Immature natural killer cell (primary cell): ENCODE results near the gene LEP. TPM values are rescaled to one million over a fixed set of nuclear protein-coding genes. Genes with fewer than 3 reads are reported as not detected.
"Not testable (repeated sequence)": the region's sequence is repeated elsewhere in the genome, so short reads cannot be mapped to it uniquely, and the experiment has no call there.

Source experiments
- DNase-seq, 3 donors: peaks; one replicate each; pipeline ENCODE4 v3.0.0; 2022; ENCODE audit warnings: mixed read lengths in 1 of 3
- H3K27ac Mint-ChIP-seq, 6 donors: one replicate each; pipeline ENCODE4 v1.8.0; 2020; ENCODE audit warnings: mixed read lengths in 6 of 6, mild to moderate bottlenecking in 5 of 6, inconsistent platforms in 4 of 6, moderate library complexity in 3 of 6
- H3K27me3 Mint-ChIP-seq, 3 donors: one replicate each; pipeline ENCODE4 v1.8.0; 2020 to 2021; ENCODE audit warnings: low read depth in 3 of 3, mild to moderate bottlenecking in 3 of 3, mixed read lengths in 3 of 3, moderate library complexity in 3 of 3, inconsistent platforms in 1 of 3
- H3K36me3 Mint-ChIP-seq, 3 donors: one replicate each; pipeline ENCODE4 v1.8.0; 2020; ENCODE audit warnings: mixed read lengths in 3 of 3, inconsistent platforms in 2 of 3, mild to moderate bottlenecking in 2 of 3
- H3K4me1 Mint-ChIP-seq, 2 donors: one replicate each; pipeline ENCODE4 v1.8.0; 2020; ENCODE audit warnings: inconsistent platforms in 2 of 2, mild to moderate bottlenecking in 2 of 2, mixed read lengths in 2 of 2, moderate library complexity in 1 of 2
- H3K4me3 Mint-ChIP-seq, 5 donors: one replicate each; pipeline ENCODE4 v1.8.0; 2020; ENCODE audit warnings: mild to moderate bottlenecking in 5 of 5, mixed read lengths in 5 of 5, inconsistent platforms in 3 of 5, moderate library complexity in 3 of 5
- H3K9me3 Mint-ChIP-seq, 6 donors: one replicate each; pipeline ENCODE4 v1.8.0; 2020; ENCODE audit warnings: mild to moderate bottlenecking in 6 of 6, mixed read lengths in 6 of 6, inconsistent platforms in 4 of 6, moderate library complexity in 3 of 6
- polyA plus RNA-seq, 3 donors: library from polyadenylated mRNA; unstranded; fragments of 300-500 nt; fragmentation: Illumina TruSeq; gene quantifications; one replicate each; pipeline ENCODE4 v1.2.3, GENCODE V29; 2021

The LEP gene
- polyA plus RNA-seq, 3 donors from 2014 or later: not detected

DNA sequence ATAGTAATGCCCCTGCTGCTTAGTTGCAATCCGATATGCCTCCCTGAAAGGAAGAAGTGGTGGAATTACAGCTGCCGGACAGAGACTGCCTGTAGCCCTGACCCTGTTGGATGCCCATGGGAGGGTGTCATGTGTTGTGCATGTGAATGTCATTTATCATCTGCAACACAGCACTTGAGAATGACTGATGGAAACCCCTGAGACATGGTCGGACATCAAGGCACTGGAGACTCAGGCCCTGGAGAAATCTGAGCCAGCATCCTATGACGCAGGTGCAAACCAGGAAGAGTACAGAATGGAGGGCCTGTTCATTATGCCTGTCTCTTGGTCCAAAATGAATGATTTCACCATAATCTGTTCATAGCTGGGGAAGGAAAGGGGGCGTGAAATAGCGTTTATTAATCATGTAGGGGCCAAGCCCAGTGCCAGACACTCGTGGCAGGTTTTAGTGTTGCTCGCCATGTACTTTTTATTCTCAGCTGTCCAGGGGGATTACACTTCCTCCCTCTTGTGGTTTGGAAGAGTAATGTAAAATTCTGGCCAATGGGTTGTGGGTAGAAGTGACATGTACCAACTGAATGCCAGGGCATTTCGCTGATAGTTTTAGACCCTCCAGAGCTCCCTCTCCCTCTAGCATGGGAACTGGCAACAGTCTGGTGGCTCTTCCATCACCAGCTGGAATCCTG, 23.0 kb upstream of the LEP start:
- Mint-ChIP-seq H3K36me3 (peaks cover 0 to 3% (median 0%) of the 10 kb centered on the region in 3 donors), H3K27ac (no peak overlapping the region), H3K9me3 (no peaks in the 10 kb centered on the region), H3K27me3 (peaks cover 0 to 4% (median 1%) of the 10 kb centered on the region in 3 donors), H3K4me1 (peaks cover 11 to 12% of the 10 kb centered on the region in 2 donors), H3K4me3 (no peak overlapping the region)
- DNase-seq: no peak

DNA sequence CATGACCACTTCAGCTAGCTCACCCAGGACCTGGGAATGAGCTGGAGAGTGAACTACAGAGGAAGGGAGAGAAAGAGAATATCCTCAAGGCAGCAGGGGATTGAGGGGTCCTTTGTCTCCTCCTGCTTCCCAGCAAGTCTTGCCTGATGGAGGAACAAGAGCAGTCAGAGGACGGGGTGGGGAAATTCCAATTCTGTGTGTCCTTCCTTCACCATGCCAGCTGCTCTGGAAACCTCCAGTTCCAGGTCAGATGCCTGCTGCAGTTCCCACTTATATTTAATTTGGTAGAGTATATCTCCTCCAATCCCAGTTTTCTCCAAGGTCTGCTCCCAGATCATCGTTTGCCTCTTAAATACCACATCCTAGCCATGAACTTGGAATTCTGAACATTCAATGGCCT, 21.4 kb upstream of the LEP start:
- Mint-ChIP-seq H3K27ac (no peak overlapping the region), H3K4me3 (no peak overlapping the region), H3K4me1 (peaks cover 14 to 21% of the 10 kb centered on the region in 2 donors), H3K9me3 (no peaks in the 10 kb centered on the region), H3K27me3 (peaks cover 0 to 5% (median 2%) of the 10 kb centered on the region in 3 donors), H3K36me3 (peaks cover 0 to 3% (median 0%) of the 10 kb centered on the region in 3 donors)
- no peak for DNase-seq

DNA sequence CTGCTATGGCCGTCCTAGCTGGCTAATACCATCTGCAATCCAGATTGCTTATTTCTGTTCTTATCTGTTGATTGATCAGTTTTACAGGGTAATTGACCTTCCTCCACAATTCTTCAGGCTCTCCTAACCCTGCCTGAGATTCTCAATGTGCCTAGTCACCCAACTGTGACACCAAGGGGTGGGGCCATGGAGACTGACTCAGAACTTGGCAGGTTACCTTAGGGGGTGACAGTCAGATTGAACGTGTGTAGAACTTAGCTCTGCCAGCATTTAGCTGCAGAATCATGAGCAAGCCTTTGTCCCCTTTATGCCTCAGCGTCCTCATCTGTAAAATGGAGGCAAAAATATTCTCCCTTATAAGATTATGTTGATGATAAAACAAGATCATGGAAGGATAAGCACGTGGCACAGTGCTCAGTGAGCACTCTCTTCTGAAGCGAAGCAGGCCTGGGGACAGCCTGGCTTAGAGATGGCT, 19.1 kb upstream of the LEP start:
- H3K27ac Mint-ChIP-seq: peak overlapping the region in 1 of 6 donors; percentile 23
- H3K4me1 Mint-ChIP-seq: peaks cover 14 to 21% of the 10 kb centered on the region in 2 donors
- H3K9me3 Mint-ChIP-seq: no peaks in the 10 kb centered on the region
- peaks cover 0 to 3% (median 0%) of the 10 kb centered on the region in 3 donors for H3K36me3 Mint-ChIP-seq
- H3K27me3 Mint-ChIP-seq: peaks cover 2 to 12% (median 4%) of the 10 kb centered on the region in 3 donors
- no peak overlapping the region for H3K4me3 Mint-ChIP-seq
- no peak for DNase-seq

DNA sequence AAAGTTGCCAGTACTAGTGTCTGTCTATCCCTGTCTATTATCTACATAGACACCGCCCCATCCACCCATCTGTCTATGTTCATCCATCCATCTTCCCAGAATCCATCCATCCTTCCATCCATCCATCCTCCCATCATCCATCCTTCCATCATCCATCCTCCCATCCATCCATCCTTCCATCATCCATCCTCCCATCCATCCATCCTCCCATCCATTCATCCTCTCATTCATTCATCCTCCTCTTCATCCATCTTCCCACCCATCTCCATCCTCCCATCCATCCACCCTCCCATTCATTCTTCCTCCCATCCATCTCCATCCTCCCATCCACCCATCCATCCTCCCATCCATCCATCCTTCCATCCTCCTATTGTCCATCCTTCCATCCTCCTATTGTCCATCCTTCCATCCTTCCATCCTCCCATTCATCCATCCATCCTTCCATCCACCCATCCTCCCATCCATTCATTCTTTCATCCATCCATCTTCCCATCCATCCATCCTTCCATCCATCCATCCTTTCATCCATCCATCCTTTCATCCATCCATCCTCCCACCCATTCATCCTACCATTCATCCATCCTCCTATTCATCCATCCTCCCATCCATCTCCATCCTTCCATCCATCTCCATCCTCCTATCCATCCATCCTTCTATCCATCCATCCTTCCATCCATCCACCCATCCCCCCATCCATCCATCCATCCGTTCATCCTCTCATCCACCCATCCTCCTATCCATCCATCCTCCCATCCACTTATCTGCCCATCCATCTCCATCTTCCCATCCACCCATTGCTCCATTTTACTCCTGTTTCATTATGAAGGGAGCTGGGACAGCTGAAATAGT, 14.7 kb upstream of the LEP start:
- Mint-ChIP-seq H3K4me3 (no peak overlapping the region), H3K27me3 (peaks cover 2 to 16% (median 4%) of the 10 kb centered on the region in 3 donors), H3K36me3 (no peaks in the 10 kb centered on the region), H3K27ac (no peak overlapping the region), H3K9me3 (no peaks in the 10 kb centered on the region), H3K4me1 (peaks cover 14 to 21% of the 10 kb centered on the region in 2 donors)
- DNase-seq: no peak

DNA sequence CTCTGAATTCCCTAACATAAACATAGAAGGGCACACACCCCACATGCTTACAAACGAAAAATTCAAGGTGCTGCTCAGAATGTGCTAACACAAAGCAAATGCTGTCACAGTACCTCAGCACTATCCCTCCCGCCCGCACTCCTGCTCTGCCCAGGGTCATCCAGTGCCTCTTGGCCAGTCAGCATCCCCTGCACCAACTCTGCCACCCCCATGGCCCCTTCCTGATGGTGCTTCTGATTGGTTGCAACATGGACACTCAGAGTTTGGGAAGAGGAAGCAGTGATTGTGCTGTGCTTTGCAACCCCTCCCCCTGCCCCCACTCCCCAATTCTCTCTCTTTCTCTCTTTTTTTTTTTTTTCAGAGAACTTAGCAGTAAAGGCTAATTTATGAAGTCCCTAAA, 13.8 kb upstream of the LEP start:
- Mint-ChIP-seq H3K4me1 (peaks cover 12 to 16% of the 10 kb centered on the region in 2 donors), H3K27ac (no peak overlapping the region), H3K27me3 (peaks cover 2 to 12% (median 4%) of the 10 kb centered on the region in 3 donors), H3K4me3 (no peak overlapping the region), H3K9me3 (no peaks in the 10 kb centered on the region), H3K36me3 (no peaks in the 10 kb centered on the region)
- DNase-seq: no peak

DNA sequence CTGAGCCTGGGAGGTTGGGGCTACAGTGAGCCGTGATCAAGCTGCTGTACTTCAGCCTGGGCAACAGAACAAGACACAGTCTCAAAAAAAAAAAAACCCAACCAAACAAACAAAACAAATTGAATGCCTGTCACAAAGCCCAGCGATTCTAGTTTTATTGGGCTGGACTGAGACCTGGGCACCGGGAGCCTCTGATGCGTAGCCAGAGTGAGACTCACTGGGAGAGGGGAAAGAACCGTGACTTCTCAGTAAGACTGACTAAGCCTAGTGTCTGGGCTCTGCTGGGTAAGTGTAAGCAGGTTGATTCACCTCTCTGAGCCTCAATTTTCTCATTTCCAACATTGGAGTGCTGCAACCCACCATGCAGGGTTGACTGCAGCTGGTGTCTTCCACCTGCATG, 10.1 kb upstream of the LEP start:
- no peak overlapping the region for H3K4me3 Mint-ChIP-seq
- H3K27me3 Mint-ChIP-seq: peaks cover 3 to 7% (median 4%) of the 10 kb centered on the region in 3 donors
- H3K36me3 Mint-ChIP-seq: no peaks in the 10 kb centered on the region
- peaks cover 1 to 2% of the 10 kb centered on the region in 2 donors for H3K4me1 Mint-ChIP-seq
- no peaks in the 10 kb centered on the region for H3K9me3 Mint-ChIP-seq
- no peak for DNase-seq
- no peak overlapping the region for H3K27ac Mint-ChIP-seq

DNA sequence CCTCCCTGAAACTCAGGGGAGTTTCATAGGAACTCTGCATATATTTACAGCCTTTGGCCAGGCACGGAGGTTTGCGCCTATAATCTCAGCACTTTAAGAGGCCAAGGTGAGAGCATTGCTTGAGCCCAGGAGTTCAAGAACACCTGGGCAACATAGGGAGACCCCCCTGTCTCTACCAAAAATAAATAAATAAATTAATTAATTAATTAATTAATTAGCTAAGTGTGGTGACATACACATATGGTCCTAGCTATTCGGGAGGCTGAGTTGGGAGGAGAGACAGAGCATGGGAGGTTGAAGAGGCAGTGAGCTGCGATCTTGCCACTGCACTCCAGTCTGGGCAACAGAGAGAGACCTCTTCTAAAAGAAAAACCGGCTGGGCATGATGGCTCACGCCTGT, 9.4 kb upstream of the LEP start:
- DNase-seq: no peak
- peaks cover 2 to 6% (median 3%) of the 10 kb centered on the region in 3 donors for H3K27me3 Mint-ChIP-seq
- no peaks in the 10 kb centered on the region for H3K36me3 Mint-ChIP-seq
- peaks cover 7 to 8% of the 10 kb centered on the region in 2 donors for H3K4me1 Mint-ChIP-seq
- H3K9me3 Mint-ChIP-seq: no peaks in the 10 kb centered on the region
- H3K4me3 Mint-ChIP-seq: no peak overlapping the region
- H3K27ac Mint-ChIP-seq: peak overlapping the region in 1 of 6 donors; percentile 14

DNA sequence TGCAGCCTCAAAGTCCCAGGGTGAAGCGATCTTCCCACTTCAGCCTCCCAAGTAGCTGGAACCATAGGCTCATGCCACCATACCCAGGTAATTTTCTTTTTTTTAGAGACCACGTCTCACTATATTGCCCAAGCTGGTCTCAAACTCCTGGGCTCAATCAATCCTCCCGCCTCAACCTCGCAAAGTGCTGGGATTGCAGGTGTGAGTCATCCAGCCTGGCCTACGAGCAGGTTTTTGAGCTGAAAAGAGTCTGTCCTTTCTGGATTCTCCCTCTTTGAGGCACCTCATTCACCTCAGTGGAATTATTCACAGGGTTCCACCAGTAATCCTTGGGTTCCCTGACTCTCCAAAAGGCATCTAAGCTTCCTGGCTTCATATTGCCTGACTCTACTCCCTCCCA, 7.6 kb upstream of the LEP start:
- no peak overlapping the region for H3K27ac Mint-ChIP-seq
- no peak overlapping the region for H3K4me3 Mint-ChIP-seq
- peaks cover 0 to 2% (median 0%) of the 10 kb centered on the region in 3 donors for H3K36me3 Mint-ChIP-seq
- peaks cover 0 to 4% (median under 1%) of the 10 kb centered on the region in 6 donors for H3K9me3 Mint-ChIP-seq
- peaks cover 2 to 7% (median 3%) of the 10 kb centered on the region in 3 donors for H3K27me3 Mint-ChIP-seq
- H3K4me1 Mint-ChIP-seq: peaks cover 15 to 18% of the 10 kb centered on the region in 2 donors
- DNase-seq: no peak

DNA sequence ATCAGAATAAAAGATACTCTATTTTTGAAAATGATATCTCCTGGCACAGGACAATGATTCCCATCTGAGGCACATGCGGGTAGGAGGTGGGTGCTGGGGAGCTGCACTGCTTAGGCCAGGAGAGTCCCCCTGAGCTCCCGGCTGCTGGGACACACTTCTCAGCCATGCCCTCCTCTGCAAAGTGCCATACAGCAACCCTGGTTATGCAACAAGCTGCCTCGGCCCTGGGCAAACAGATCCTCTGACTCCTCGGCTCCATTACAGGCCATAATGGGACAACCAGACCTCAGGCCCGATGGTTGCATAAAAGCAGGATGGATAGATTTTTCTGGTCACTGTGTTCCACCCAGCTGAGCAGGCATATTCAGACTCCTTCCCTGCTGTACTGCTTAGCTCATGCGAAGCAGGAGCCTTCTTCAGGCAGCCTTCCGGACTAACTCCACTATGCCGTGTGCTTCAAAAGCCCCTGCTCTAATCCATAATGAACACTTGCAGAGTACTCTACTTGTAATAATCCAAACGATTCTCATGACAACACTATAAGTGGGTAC, 6.5 kb upstream of the LEP start:
- Mint-ChIP-seq H3K36me3 (peaks cover 0 to 7% (median 3%) of the 10 kb centered on the region in 3 donors), H3K4me1 (peaks cover 15 to 18% of the 10 kb centered on the region in 2 donors), H3K27me3 (peaks cover 2 to 6% (median 3%) of the 10 kb centered on the region in 3 donors), H3K9me3 (peaks cover 4 to 15% (median 8%) of the 10 kb centered on the region in 6 donors), H3K4me3 (no peak overlapping the region), H3K27ac (peak overlapping the region in 1 of 6 donors; percentile 6)
- DNase-seq: no peak

DNA sequence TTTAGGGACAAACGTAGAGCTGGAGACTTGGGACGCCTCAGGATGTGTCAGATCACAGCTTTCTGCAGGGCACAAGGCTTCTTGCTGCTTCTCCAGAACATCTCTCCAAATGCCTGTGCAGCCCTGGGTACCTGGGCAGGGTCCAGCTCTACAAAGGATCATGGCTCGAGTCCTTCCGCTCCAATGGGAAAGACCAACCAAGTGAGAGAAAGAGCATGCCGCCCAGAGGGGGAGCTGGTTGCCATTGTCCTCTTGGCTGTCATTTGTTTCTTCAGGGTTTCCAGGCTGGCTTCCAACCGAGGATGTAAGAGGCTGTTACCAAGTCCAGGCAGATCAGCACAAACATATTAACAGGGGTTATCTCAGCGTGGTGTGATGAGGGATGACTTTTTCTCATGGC, 5.6 kb upstream of the LEP start:
- peaks cover 3 to 9% (median 5%) of the 10 kb centered on the region in 3 donors for H3K27me3 Mint-ChIP-seq
- H3K4me1 Mint-ChIP-seq: peaks cover 15 to 18% of the 10 kb centered on the region in 2 donors
- H3K4me3 Mint-ChIP-seq: no peak overlapping the region
- DNase-seq: no peak
- H3K27ac Mint-ChIP-seq: no peak overlapping the region
- peaks cover 0 to 7% (median 4%) of the 10 kb centered on the region in 3 donors for H3K36me3 Mint-ChIP-seq
- H3K9me3 Mint-ChIP-seq: peaks cover 6 to 17% (median 13%) of the 10 kb centered on the region in 6 donors

DNA sequence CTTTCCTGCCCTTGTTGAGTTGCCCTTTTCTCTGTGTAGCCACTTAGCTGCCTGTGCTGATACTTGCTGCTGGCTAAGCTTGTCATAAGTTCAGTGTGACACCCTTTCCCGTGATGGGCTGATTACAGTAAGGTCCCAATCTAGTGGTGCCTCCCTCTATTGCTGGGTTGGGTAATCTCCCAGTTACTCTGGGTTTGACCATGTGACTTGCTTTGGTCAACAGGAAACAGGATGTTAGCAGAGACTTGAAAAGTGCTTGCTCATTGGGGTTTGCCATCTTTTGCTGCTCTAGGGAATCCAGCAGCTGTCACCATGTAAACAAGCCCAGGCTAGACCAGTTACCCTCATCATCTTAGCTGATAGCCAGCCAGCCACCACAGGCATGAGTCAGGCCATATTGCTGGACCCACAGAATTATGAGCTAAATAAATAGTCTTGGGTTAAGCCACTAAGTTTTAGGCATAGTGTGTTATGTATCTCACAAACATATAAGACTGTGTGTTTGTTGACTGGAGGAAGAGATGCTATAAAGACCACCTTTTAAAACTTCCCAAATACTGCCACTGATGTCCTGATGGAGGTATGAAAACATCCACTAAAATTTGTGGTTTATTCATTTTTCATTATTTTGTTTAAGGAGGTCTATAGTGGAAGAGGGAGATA, 4.0 kb upstream of the LEP start:
- Mint-ChIP-seq H3K4me3 (peak overlapping the region in 3 of 5 donors; percentile 0 to 15 (median 0)), H3K27me3 (peaks cover 3 to 9% (median 6%) of the 10 kb centered on the region in 3 donors), H3K36me3 (peaks cover 0 to 7% (median 4%) of the 10 kb centered on the region in 3 donors), H3K27ac (peak overlapping the region; percentile 27 to 71 (median 40)), H3K4me1 (peaks cover 15 to 18% of the 10 kb centered on the region in 2 donors), H3K9me3 (peaks cover 6 to 17% (median 14%) of the 10 kb centered on the region in 6 donors)
- peak; percentile 15 to 63 (median 44) for DNase-seq

DNA sequence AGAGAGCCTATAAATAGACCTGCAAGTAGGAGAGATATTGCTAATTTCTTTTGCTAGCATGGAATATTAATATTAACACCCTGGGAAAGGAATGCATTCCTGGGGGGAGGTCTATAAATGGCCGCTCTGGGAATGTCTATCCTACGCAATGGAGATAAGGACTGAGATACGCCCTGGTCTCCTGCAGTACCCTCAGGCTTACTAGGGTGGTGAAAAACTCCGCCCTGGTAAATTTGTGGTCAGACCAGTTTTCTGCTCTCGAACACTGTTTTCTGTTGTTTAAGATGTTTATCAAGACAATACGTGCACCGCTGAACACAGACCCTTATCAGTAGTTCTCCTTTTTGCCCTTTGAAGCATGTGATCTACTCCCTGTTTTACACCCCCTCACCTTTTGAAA, 1.9 kb upstream of the LEP start:
- not testable (repeated sequence) for H3K36me3 Mint-ChIP-seq, H3K27me3 Mint-ChIP-seq, DNase-seq, H3K27ac Mint-ChIP-seq, H3K4me3 Mint-ChIP-seq
- Mint-ChIP-seq H3K9me3 (peaks cover 6 to 17% (median 14%) of the 10 kb centered on the region in 6 donors), H3K4me1 (peaks cover 15 to 18% of the 10 kb centered on the region in 2 donors)

DNA sequence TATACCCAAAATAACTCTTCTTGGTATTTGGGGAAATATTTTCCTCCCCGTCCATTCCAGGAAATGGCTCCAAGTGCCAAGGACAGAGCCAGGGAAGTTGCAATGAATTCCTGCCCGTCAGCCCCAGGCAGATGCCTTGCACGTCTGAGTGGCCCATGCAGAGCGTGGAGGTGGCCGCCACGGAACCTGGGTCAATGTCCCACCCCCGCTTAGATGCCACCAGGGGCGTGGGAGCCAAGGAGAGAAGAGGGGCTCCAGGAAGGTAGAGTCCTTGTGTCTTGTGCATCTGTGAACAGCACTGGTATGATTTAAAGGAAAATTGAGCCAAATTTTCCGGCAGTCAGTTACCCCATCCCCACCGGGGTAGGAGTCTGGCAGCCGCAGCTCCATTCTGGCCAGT, 1.6 kb downstream of the LEP start:
- peaks cover 6 to 10% (median 8%) of the 10 kb centered on the region in 3 donors for H3K27me3 Mint-ChIP-seq
- peaks cover 6 to 17% (median 14%) of the 10 kb centered on the region in 6 donors for H3K9me3 Mint-ChIP-seq
- H3K27ac Mint-ChIP-seq: no peak overlapping the region
- H3K36me3 Mint-ChIP-seq: peaks cover 0 to 7% (median 4%) of the 10 kb centered on the region in 3 donors
- H3K4me3 Mint-ChIP-seq: no peak overlapping the region
- DNase-seq: no peak
- H3K4me1 Mint-ChIP-seq: no peaks in the 10 kb centered on the region
